ENCODE measurements around the gene CEMP1.
"Not testable (repeated sequence)": the region's sequence is repeated elsewhere in the genome, so short reads cannot be mapped to it uniquely, and the experiment has no call there.

Gene CEMP1

DNA sequence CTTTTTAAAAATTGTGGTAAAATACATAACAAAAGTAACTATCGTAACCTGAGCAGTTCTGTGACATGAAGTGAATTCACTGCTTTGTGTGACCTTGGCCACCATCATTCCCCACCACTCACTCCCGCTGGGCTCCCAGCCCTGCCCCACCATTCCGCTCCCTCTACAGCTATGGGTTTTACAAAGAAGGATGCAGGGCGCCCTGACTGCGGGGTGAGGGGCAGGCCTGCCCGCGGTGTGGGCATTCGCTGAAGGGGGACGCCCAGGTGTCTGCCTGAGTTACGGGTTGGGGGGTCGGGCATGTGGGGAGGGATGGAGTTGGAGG lies at the start of gene CEMP1:
TSS of gene CEMP1 (minus strand) at position 38 of the 325 bp plus-strand sequence. CDS start 335 bp downstream, outside the sequence.
- DNase-seq (ENCODE audit: low spot score), result no peak

DNA sequence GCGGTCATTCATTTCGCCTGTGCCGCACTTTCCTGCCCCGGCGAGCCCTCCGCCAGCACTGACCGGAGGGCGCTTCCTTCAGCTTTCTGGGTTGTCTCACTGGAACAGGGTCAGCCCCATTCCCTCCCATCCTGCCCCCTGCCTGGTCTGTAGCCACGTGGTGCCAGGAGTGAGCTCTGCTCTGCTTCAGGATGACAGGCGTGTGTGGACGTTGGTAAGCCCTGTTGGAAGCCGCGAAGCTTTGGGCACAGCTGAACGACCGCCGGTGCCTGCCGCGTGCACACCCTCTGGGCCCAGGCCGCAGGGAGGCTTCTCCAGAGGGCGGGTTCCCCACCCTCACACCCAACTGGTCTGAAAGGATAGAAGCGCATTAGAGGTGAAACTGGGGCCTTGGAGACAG lies 49.6 kb upstream of the CEMP1 start:
- DNase-seq (ENCODE audit: low spot score), result not testable (repeated sequence)

GRCh38 chr16:2580143-2580542 lies 48.9 kb upstream of the CEMP1 start:
- not testable (repeated sequence) for DNase-seq (ENCODE audit: low spot score)

- DNase-seq (ENCODE audit: low spot score), result not testable (repeated sequence)
Observed at GRCh38 chr16:2578905-2579304, 47.7 kb upstream of the CEMP1 start.

DNA sequence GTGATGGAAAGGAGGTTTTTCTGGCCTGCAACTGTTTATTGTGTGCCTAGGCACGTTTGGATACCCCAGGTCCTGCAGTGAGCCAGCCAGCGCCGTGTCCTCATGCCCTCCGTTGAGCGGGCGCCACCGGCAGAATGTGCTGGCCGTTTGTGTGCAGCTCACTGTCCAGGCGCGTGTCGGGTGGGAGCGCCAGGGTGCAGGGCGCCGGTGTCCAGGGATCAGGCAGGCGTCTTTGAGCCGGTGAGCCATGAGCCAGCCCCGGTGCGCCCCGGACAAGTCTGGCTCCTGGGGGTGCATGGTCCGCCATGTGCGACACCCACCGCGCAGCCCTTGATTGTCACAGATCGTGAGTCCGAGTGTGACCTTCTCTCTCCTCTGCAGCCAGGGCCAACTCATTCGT lies 45.8 kb upstream of the CEMP1 start:
- not testable (repeated sequence) for DNase-seq (ENCODE audit: low spot score)

DNA sequence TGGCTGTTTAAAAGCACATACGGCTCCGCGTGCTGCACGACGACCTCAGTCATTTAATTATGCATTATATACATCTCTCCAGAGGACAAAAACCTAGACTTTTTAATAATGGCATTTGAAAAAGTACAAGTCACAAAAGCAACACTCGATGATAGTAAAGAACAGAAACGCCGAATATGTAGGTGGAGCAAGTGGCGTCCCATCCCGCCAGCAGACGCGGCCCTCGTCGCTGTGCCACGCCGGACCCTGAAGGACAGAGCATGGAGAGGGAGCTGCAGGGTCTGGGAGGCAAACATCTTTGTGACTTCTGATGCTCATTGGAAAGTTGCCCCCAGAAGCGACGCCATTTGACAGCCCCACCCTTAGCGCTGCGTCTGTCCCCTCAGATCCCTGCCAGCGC lies 44.6 kb upstream of the CEMP1 start:
- DNase-seq (ENCODE audit: low spot score), result not testable (repeated sequence)

DNA sequence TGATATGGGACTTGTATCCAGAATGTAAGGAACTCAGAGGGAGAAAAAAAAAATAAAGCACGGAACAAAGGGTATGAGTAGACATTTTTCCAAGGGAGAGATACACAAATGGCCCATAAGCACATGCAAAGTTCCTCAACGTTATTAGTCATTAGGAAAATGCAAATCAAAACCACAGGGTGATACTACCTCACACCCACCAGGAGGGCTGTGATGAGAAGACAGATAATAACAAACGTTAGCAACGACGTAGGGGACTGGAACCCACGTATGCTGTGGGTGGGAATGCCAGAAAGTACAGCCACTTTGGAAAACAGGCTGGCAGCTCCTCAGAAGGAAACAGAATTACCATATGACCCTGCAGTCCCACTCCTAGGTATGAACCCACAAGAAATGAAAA lies 41.5 kb upstream of the CEMP1 start:
- not testable (repeated sequence) for DNase-seq (ENCODE audit: low spot score)

GRCh38 chr16:2568573-2568972 lies 37.4 kb upstream of the CEMP1 start:
- not testable (repeated sequence) for DNase-seq (ENCODE audit: low spot score)

- DNase-seq (ENCODE audit: low spot score), result not testable (repeated sequence)
Observed at GRCh38 chr16:2567506-2567905, 36.3 kb upstream of the CEMP1 start.

DNA sequence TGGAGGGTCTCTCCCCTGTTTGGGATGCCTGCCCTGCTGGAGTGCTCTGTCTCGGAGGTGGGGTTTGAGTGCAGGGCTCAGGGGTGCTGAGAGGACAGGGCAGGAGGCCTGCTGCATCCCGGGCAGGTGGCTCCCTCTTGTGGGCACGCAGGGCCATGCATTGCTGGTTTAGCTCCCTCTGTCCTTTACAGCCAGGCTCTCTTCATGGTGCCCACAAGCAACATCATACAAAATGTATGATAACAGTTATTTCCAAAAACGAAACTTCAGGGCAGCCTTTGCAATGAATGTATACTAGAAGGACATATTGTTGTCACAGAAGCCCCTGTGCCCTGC lies 29.6 kb upstream of the CEMP1 start:
- DNase-seq (ENCODE audit: low spot score), result not testable (repeated sequence)

- DNase-seq (ENCODE audit: low spot score), result not testable (repeated sequence)
Observed at GRCh38 chr16:2560131-2560797, 29.1 kb upstream of the CEMP1 start.

DNA sequence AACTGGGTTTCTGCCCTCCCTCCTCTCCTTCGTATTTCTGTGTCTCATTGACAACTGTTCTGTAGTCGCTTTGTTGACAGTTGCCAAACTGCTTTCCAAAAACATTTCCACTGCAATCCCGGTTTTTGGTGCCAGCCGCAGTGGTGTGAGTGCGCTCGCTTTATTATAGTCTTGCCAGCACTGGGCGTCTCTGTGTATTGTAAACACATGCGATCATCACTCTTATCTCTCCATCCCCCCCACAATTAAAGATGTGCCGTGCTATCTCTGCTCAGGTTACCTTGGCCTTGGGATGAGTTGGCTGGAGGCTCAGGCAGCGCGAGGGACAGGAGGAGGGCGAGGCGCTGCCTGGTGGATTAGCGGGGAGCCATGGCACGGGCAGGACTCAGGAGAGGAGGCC lies 25.9 kb upstream of the CEMP1 start:
- not testable (repeated sequence) for DNase-seq (ENCODE audit: low spot score)

- DNase-seq (ENCODE audit: low spot score), result not testable (repeated sequence)
Observed at GRCh38 chr16:2554709-2555425, 23.7 kb upstream of the CEMP1 start.

GRCh38 chr16:2551420-2551889 lies 20.2 kb upstream of the CEMP1 start:
- DNase-seq (ENCODE audit: low spot score), result not testable (repeated sequence)

DNA sequence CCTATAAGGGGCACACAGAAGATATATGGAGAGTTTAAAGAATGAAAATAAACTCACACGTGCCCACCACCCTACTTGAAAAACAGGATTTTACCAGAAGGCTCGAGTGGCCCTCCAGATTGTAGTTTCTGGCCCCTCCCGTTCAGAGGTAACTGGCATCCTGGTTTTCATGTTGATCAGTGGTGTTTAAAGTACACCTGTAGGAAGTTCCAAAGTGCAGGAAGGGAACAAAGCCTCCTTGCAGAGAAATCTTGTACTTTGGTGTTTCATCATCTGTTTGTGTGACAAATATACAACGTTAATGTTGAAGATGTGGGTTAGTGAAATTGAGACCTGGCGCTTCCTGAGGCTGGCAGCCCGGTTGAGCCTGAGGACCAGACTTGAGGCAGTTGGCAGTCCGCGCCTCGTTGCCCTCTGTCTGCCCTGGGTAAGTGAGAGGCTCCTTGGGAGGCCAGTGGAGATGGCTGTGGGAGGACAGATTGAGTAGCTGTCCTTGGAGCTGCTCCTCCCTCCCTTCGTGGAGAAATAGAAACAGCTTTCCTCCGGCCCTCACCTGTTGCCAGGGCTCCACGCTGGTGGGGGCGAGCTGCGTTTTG lies 19.2 kb upstream of the CEMP1 start:
- not testable (repeated sequence) for DNase-seq (ENCODE audit: low spot score)

DNA sequence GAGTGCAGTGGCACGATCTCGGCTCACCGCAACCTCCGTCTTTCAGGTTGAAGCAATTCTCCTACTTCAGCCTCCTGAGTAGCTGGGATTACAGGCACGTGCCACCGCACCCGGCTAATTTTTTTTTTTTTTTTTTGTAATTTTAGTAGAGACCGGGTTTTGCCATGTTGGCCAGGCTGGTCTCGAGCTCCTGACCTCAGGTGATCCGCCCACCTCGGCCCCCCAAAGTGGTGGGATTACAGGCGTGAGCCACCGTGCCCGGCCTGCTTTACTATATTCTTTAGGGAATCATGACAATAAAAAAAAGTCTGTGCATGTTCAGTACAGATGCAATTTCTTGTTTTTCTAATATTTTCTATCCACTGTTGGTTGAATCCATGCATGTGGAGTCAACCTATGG lies 12.6 kb upstream of the CEMP1 start:
- DNase-seq (ENCODE audit: low spot score), result not testable (repeated sequence)

- DNase-seq (ENCODE audit: low spot score), result not testable (repeated sequence)
Observed at GRCh38 chr16:2541409-2541808, 10.2 kb upstream of the CEMP1 start.

DNA sequence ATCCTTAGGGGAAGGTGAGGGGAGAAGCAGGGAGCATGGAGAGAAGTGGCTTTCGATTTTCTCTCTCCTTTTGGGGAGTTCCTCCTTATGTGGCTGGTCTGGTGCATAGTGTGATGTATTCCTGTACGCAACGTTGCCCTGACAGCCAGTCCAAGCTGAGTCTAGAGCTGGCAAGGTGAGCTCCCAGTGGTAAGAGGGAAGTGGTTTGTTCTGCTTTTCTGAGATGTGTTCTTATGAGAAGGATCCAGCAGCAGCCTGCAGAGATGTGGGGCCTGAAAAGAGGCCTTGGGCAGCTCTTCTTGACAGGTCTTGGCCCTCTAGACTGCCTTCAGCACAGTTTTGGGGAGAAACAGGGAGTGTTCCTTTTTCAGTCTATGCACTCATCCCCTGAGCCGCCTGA lies 9.7 kb upstream of the CEMP1 start:
- DNase-seq (ENCODE audit: low spot score), result not testable (repeated sequence)

- DNase-seq (ENCODE audit: low spot score), result peak; percentile 25
Observed at GRCh38 chr16:2539845-2540458, 8.7 kb upstream of the CEMP1 start.

- DNase-seq (ENCODE audit: low spot score), result peak; percentile 34
Observed at GRCh38 chr16:2539192-2539844, 8.1 kb upstream of the CEMP1 start.

DNA sequence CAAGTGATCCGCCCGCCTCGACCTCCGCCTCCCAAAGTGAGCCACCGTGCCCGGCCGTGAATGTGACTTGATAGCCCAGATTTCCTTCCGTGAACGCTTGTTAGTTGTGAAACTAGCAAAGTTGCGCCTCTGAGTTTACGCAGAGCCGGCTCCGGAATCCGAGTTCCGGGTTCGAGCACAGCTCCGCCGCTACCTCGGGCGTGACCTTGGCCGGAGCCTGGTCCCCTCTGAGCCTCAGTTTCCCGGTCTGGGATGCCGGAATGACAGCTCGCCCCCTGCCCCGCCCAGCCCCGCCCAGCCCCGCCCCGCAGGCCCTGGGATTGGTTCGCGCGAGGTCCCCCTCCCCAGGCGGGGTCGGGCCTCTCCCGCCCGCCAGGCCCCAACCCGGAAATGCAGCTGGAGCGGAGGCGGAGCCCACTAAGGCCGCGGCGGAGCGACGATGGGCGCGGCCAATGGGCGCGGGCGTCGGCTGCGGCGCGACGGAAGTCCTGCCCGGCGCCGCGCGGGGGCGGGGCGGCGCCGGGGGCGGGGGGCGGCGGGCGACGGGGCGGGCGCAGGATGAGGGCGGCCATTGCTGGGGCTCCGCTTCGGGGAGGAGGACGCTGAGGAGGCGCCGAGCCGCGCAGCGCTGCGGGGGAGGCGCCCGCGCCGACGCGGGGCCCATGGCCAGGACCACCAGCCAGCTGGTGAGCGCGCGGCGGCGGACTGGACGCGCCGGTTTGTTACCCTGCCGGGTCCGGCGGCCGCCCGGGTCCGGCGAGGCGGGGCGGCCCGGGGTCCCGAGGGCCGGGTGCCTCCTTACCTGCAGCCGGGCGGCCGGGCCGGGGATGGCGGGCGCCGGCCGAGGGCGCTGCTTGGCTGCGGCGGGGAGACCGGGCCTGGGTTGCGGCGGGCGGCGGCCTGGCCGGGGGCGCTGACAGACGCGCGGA lies 6.5 kb upstream of the CEMP1 start, which contains the start of gene PDPK1:
TSS of gene PDPK1 (plus strand) at position 571 of the 929 bp plus-strand sequence. CDS start at position 663, 92 bp downstream.
- DNase-seq (ENCODE audit: low spot score), result peak; percentile 94
